ENCODE results near the gene SHC3. TPM values are rescaled to one million over a fixed set of nuclear protein-coding genes. Genes with fewer than 3 reads are reported as not detected.

SHC3 gene
- total and polyA plus RNA-seq, 2 donors from 2014 or later = 0.95 to 1.5 TPM

GRCh38 chr9:89225036-89225435 lies 46.4 kb upstream of the SHC3 start:
- no peak for TF ChIP-seq CTCF (IDR thresholded peaks at IDR 0.05; ENCODE audit: borderline replicate concordance, extremely low read depth, insufficient read depth)
- Histone ChIP-seq H3K4me1 (ENCODE audit: control insufficient read depth in 2 of 3, insufficient read depth in 2 of 3, low read depth in 1 of 3, low read length in 3 of 3) (no peaks in the 10 kb centered on the region), H3K9me3 (ENCODE audit: control insufficient read depth in 2 of 3, insufficient read depth in 1 of 3, low read length in 3 of 3) (no peaks in the 10 kb centered on the region), H3K27ac (ENCODE audit: low read depth in 2 of 2, low read length in 2 of 2) (no peak overlapping the region), H3K4me3 (ENCODE audit: low read length in 3 of 3) (no peak overlapping the region), H3K27me3 (ENCODE audit: control insufficient read depth, insufficient read depth, low read length) (no peaks in the 10 kb centered on the region), H3K9ac (ENCODE audit: low read length in 3 of 3) (no peak overlapping the region), H3K36me3 (ENCODE audit: control insufficient read depth in 2 of 3, insufficient read depth in 3 of 3, low read length in 3 of 3) (no peaks in the 10 kb centered on the region)
- intact Hi-C loops (cut with DNase I) = no loop called here
- FAIRE-seq (no peak), DNase-seq (no peak)

- H3K27ac ChIP-seq (ENCODE audit: low read depth in 2 of 2, low read length in 2 of 2) = no peak overlapping the region
- FAIRE-seq (no peak), DNase-seq (no peak)
- no peaks in the 10 kb centered on the region for H3K36me3 ChIP-seq (ENCODE audit: control insufficient read depth in 2 of 3, insufficient read depth in 3 of 3, low read length in 3 of 3)
- no peaks in the 10 kb centered on the region for H3K4me1 ChIP-seq (ENCODE audit: control insufficient read depth in 2 of 3, insufficient read depth in 2 of 3, low read depth in 1 of 3, low read length in 3 of 3)
- intact Hi-C loops (cut with DNase I) = no loop called here
- TF ChIP-seq CTCF (IDR thresholded peaks at IDR 0.05; ENCODE audit: borderline replicate concordance, extremely low read depth, insufficient read depth) = no peak
- no peak overlapping the region for H3K4me3 ChIP-seq (ENCODE audit: low read length in 3 of 3)
- no peak overlapping the region for H3K9ac ChIP-seq (ENCODE audit: low read length in 3 of 3)
- H3K27me3 ChIP-seq (ENCODE audit: control insufficient read depth, insufficient read depth, low read length) = no peaks in the 10 kb centered on the region
- no peaks in the 10 kb centered on the region for H3K9me3 ChIP-seq (ENCODE audit: control insufficient read depth in 2 of 3, insufficient read depth in 1 of 3, low read length in 3 of 3)
Observed at GRCh38 chr9:89224633-89225032, 46.0 kb upstream of the SHC3 start.

- H3K27ac ChIP-seq (ENCODE audit: low read depth in 2 of 2, low read length in 2 of 2) = no peak overlapping the region
- H3K4me3 ChIP-seq (ENCODE audit: low read length in 3 of 3) = no peak overlapping the region
- H3K27me3 ChIP-seq (ENCODE audit: control insufficient read depth, insufficient read depth, low read length) = no peaks in the 10 kb centered on the region
- no peaks in the 10 kb centered on the region for H3K4me1 ChIP-seq (ENCODE audit: control insufficient read depth in 2 of 3, insufficient read depth in 2 of 3, low read depth in 1 of 3, low read length in 3 of 3)
- no peaks in the 10 kb centered on the region for H3K36me3 ChIP-seq (ENCODE audit: control insufficient read depth in 2 of 3, insufficient read depth in 3 of 3, low read length in 3 of 3)
- no peak for TF ChIP-seq CTCF (IDR thresholded peaks at IDR 0.05; ENCODE audit: borderline replicate concordance, extremely low read depth, insufficient read depth)
- H3K9ac ChIP-seq (ENCODE audit: low read length in 3 of 3) = no peak overlapping the region
- DNase-seq = no peak
- no peaks in the 10 kb centered on the region for H3K9me3 ChIP-seq (ENCODE audit: control insufficient read depth in 2 of 3, insufficient read depth in 1 of 3, low read length in 3 of 3)
- FAIRE-seq = no peak
- intact Hi-C loops (cut with DNase I) = no loop called here
Observed at GRCh38 chr9:89223396-89223977, 44.9 kb upstream of the SHC3 start.

GRCh38 chr9:89219637-89220036 lies 41.0 kb upstream of the SHC3 start:
- no peaks in the 10 kb centered on the region for H3K27me3 ChIP-seq (ENCODE audit: control insufficient read depth, insufficient read depth, low read length)
- FAIRE-seq (no peak), DNase-seq (no peak)
- no peaks in the 10 kb centered on the region for H3K4me1 ChIP-seq (ENCODE audit: control insufficient read depth in 2 of 3, insufficient read depth in 2 of 3, low read depth in 1 of 3, low read length in 3 of 3)
- H3K9me3 ChIP-seq (ENCODE audit: control insufficient read depth in 2 of 3, insufficient read depth in 1 of 3, low read length in 3 of 3) = no peaks in the 10 kb centered on the region
- no peaks in the 10 kb centered on the region for H3K36me3 ChIP-seq (ENCODE audit: control insufficient read depth in 2 of 3, insufficient read depth in 3 of 3, low read length in 3 of 3)
- TF ChIP-seq CTCF (IDR thresholded peaks at IDR 0.05; ENCODE audit: borderline replicate concordance, extremely low read depth, insufficient read depth) = no peak
- intact Hi-C loops (cut with DNase I) = no loop called here
- H3K9ac ChIP-seq (ENCODE audit: low read length in 3 of 3) = no peak overlapping the region
- no peak overlapping the region for H3K27ac ChIP-seq (ENCODE audit: low read depth in 2 of 2, low read length in 2 of 2)
- H3K4me3 ChIP-seq (ENCODE audit: low read length in 3 of 3) = no peak overlapping the region

All from kidney (tissue), 14 donors.